Measurements from ENCODE around the gene MYH16. TPM values are rescaled to one million over a fixed set of nuclear protein-coding genes. Genes with fewer than 3 reads are reported as not detected.
"Not testable (repeated sequence)": the region's sequence is repeated elsewhere in the genome, so short reads cannot be mapped to it uniquely, and the experiment has no call there.

MYH16 gene
- polyA plus RNA-seq, 1 donor from 2014 or later: not detected

- Histone ChIP-seq H3K9me3 (ENCODE audit: low read length) (no peaks in the 10 kb centered on the region), H3F3A (ENCODE audit: insufficient read depth, low read length, poor library complexity, severe bottlenecking) (no peaks in the 10 kb centered on the region), H3K9ac (ENCODE audit: low read length) (no peak overlapping the region), H4K20me1 (ENCODE audit: insufficient read depth) (no peaks in the 10 kb centered on the region), H3K4me3 (ENCODE audit: low read length) (no peak overlapping the region), H3K79me2 (replicated peaks; ENCODE audit: insufficient read depth, low read length) (no peaks in the 10 kb centered on the region), H3K36me3 (ENCODE audit: insufficient read depth, low read length) (no peaks in the 10 kb centered on the region), H3K27ac (ENCODE audit: low read length) (no peak overlapping the region), H3K27me3 (ENCODE audit: insufficient read depth, low read depth, low read length) (no peaks in the 10 kb centered on the region), H3K9me2 (ENCODE audit: insufficient read depth, low read length) (no peaks in the 10 kb centered on the region), H3K4me2 (ENCODE audit: low read length) (no peak overlapping the region), H2AFZ (ENCODE audit: low read depth, low read length) (no peak overlapping the region)
- TF ChIP-seq TAF1 (IDR thresholded peaks at IDR 0.05; ENCODE audit: low read depth) (no peak), SMC3 (conservative IDR thresholded peaks at IDR 0.05; ENCODE audit: poor library complexity) (no peak), REST (IDR thresholded peaks at IDR 0.05; ENCODE audit: borderline replicate concordance) (no peak), POLR2AphosphoS5 (IDR thresholded peaks at IDR 0.05) (no peak)
Measured at GRCh38 chr7:99275496-99275895, 2.9 kb downstream of the MYH16 start.

GRCh38 chr7:99278180-99278579, 5.5 kb downstream of the MYH16 start:
- no peaks in the 10 kb centered on the region for H3K9me2 ChIP-seq (ENCODE audit: insufficient read depth, low read length)
- H3K27me3 ChIP-seq (ENCODE audit: insufficient read depth, low read depth, low read length): no peaks in the 10 kb centered on the region
- no peak overlapping the region for H2AFZ ChIP-seq (ENCODE audit: low read depth, low read length)
- H3K27ac ChIP-seq (ENCODE audit: low read length): no peak overlapping the region
- no peak overlapping the region for H3K4me3 ChIP-seq (ENCODE audit: low read length)
- H3F3A ChIP-seq (ENCODE audit: insufficient read depth, low read length, poor library complexity, severe bottlenecking): no peaks in the 10 kb centered on the region
- no peaks in the 10 kb centered on the region for H4K20me1 ChIP-seq (ENCODE audit: insufficient read depth)
- no peaks in the 10 kb centered on the region for H3K9me3 ChIP-seq (ENCODE audit: low read length)
- H3K4me2 ChIP-seq (ENCODE audit: low read length): no peak overlapping the region
- no peak overlapping the region for H3K9ac ChIP-seq (ENCODE audit: low read length)
- H3K36me3 ChIP-seq (ENCODE audit: insufficient read depth, low read length): no peaks in the 10 kb centered on the region
- no peaks in the 10 kb centered on the region for H3K79me2 ChIP-seq (replicated peaks; ENCODE audit: insufficient read depth, low read length)
- no peak for TF ChIP-seq CTCF (IDR thresholded peaks at IDR 0.05; ENCODE audit: poor library complexity, severe bottlenecking)
- no peak for TF ChIP-seq TAF1 (IDR thresholded peaks at IDR 0.05; ENCODE audit: low read depth)
- no peak for TF ChIP-seq SMC3 (conservative IDR thresholded peaks at IDR 0.05; ENCODE audit: poor library complexity)

- not testable (repeated sequence) for H3K9ac ChIP-seq (ENCODE audit: low read length); H3K9me3 ChIP-seq (ENCODE audit: low read length); H3K27ac ChIP-seq (ENCODE audit: low read length); H4K20me1 ChIP-seq (ENCODE audit: insufficient read depth); H3K79me2 ChIP-seq (replicated peaks; ENCODE audit: insufficient read depth, low read length); H3K27me3 ChIP-seq (ENCODE audit: insufficient read depth, low read depth, low read length); H3K9me2 ChIP-seq (ENCODE audit: insufficient read depth, low read length); H3K4me3 ChIP-seq (ENCODE audit: low read length); H2AFZ ChIP-seq (ENCODE audit: low read depth, low read length); H3F3A ChIP-seq (ENCODE audit: insufficient read depth, low read length, poor library complexity, severe bottlenecking); H3K4me2 ChIP-seq (ENCODE audit: low read length); H3K36me3 ChIP-seq (ENCODE audit: insufficient read depth, low read length)
Measured at GRCh38 chr7:99284165-99284564, 11.5 kb downstream of the MYH16 start.

Measured in neural cell (in vitro differentiated cells).